Thyroid gland (tissue), 4 donors: ENCODE data around the gene SYT10.

ENCODE experiments used
- POLR2A ChIP-seq, 2 donors: fragments of 450-650 bp; IDR thresholded peaks; one replicate each; pipeline ENCODE4 v1.6.1; 2017; ENCODE audit warnings: antibody characterized with exemption in 2 of 2, mild to moderate bottlenecking in 2 of 2, moderate library complexity in 1 of 2
- TF ChIP-seq, protein P1 (sequence below), 6 experiments: fragments of 200-600 bp in 3 of 6; fragments of 450-650 bp in 3 of 6; sonication (generic) in 3 of 6; IDR thresholded peaks; one replicate each; pipeline ENCODE4 v1.5.1; 2016 to 2019; ENCODE audit warnings: antibody characterized with exemption in 6 of 6, mild to moderate bottlenecking in 2 of 6, inconsistent platforms in 1 of 6, moderate library complexity in 1 of 6

DNA sequence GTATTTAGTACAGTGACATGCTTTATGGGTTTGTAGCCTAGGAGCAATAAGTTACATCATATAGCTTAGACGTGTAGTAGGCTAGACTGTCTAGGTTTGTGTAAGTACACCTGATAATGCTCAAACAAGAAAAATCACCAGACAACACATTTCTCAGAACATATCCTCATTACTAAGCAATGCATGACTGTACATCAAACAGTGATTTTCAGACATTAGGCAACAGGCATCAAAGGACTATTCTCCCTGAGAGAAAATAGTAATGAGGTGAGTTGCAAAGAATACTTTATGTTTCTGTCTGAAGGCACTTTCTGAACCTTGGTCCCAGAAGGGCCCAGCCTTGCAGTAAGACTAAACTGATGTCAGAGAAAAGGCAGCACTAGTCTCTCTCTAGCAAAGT is 48.4 kb upstream of the SYT10 start:
- TF ChIP-seq POLR2A (IDR thresholded peaks at IDR 0.05) = no peak
- TF ChIP-seq, protein P1, sequence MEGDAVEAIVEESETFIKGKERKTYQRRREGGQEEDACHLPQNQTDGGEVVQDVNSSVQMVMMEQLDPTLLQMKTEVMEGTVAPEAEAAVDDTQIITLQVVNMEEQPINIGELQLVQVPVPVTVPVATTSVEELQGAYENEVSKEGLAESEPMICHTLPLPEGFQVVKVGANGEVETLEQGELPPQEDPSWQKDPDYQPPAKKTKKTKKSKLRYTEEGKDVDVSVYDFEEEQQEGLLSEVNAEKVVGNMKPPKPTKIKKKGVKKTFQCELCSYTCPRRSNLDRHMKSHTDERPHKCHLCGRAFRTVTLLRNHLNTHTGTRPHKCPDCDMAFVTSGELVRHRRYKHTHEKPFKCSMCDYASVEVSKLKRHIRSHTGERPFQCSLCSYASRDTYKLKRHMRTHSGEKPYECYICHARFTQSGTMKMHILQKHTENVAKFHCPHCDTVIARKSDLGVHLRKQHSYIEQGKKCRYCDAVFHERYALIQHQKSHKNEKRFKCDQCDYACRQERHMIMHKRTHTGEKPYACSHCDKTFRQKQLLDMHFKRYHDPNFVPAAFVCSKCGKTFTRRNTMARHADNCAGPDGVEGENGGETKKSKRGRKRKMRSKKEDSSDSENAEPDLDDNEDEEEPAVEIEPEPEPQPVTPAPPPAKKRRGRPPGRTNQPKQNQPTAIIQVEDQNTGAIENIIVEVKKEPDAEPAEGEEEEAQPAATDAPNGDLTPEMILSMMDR (IDR thresholded peaks at IDR 0.05) = no peak
